Large intestine (tissue), 3 donors: ENCODE results near the gene FGFR3. TPM values are rescaled to one million over a fixed set of nuclear protein-coding genes. Genes with fewer than 3 reads are reported as not detected.
A peak's percentile ranks its signal among the peaks of the same experiment; 100 is the strongest.
"Not testable (repeated sequence)": the region's sequence is repeated elsewhere in the genome, so short reads cannot be mapped to it uniquely, and the experiment has no call there.

ENCODE experiments used
- DNase-seq, 2 donors: peaks; one replicate each; pipeline versions ENCODE4 v3.0.0 to v3.0.0-alpha.2; 2013
- H3K27ac ChIP-seq: one replicate; pipeline ENCODE4 v1.5.1; 2013; ENCODE audit warnings: low read length
- H3K27me3 ChIP-seq: 2 replicates; pipeline ENCODE4 v1.6.1; 2013; ENCODE audit warnings: low read length; ENCODE audit not compliant: control insufficient read depth, insufficient read depth
- H3K36me3 ChIP-seq: 2 replicates; pipeline ENCODE4 v1.6.1; 2013; ENCODE audit warnings: low read length; ENCODE audit not compliant: control insufficient read depth, insufficient read depth
- H3K4me1 ChIP-seq: one replicate; pipeline ENCODE4 v1.6.1; 2013; ENCODE audit warnings: low read length; ENCODE audit not compliant: control insufficient read depth, insufficient read depth
- H3K4me3 ChIP-seq: one replicate; pipeline ENCODE4 v1.5.1; 2013; ENCODE audit warnings: low read length
- H3K9me3 ChIP-seq: one replicate; pipeline ENCODE4 v1.6.1; 2013; ENCODE audit warnings: mild to moderate bottlenecking, low read depth, low read length, moderate library complexity; ENCODE audit not compliant: control insufficient read depth
- WGBS: methylation state at CpG from one replicate; pipeline ENCODE4 v1.1.5; 2013; ENCODE audit warnings: low lambda C conversion rate; ENCODE audit not compliant: insufficient coverage; 5-methylcytosine and 5-hydroxymethylcytosine counted together
- polyA plus RNA-seq: library from polyadenylated mRNA; unstranded; fragments of 120-200 nt; gene quantifications from one replicate; pipeline ENCODE4 v1.2.1, GENCODE V29; 2013

The FGFR3 gene
- polyA plus RNA-seq, 1 donor = 228 TPM

DNA sequence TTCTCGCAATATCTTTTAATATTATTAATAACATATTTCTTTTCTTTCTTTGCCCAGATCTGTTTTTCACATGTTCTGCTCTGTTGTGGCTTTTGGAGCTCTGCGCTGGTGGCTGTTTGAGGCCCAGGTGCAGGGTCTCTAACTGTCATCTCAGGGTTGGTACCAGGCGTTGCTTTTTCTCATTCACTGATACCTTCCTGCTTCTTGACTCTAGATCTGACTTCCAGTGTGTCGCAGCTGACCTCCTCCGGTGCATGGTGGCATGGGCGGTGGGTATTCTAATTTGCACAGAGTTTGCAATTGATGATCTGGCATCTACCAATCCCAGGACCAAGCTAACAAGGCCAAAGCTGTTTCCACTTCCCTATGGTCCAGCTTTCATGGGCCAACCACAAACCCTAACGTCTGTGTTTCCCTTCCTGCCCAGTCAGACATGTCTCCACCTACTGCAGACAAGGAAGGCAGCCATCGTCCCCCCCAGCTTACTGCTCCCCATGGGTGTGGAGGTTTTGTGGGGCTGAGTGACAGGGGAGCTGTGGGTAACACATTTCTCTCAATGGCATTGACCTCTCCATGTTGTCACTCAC, 37.6 kb downstream of the FGFR3 start:
- no CpG with 5 or more reads among the region's 8 CpGs for WGBS
- Histone ChIP-seq H3K9me3 (no peaks in the 10 kb centered on the region), H3K27ac (no peak overlapping the region), H3K36me3 (peaks cover 65% of the 10 kb centered on the region), H3K4me1 (no peaks in the 10 kb centered on the region), H3K27me3 (no peaks in the 10 kb centered on the region), H3K4me3 (no peak overlapping the region)
- no peak for DNase-seq

DNA sequence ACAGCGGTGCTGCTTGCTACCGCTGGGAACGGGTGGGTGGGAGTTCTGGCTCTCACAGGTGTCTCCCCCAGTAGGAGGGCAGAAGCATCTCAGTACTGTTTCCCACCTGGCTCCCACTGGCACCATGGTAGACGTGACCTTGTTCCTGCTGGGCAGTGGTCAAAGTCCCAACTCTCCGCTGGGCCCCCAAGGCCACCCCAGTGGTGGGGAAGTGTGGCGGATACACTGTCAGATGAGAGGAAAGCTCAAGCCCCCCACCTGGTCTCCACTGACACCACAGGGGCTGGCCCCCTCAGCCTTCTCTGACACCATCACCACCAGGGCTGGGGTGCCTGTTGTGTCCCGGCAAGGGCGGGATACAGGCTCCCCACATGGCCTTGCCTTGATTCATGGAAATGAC, 38.2 kb downstream of the FGFR3 start:
- H3K36me3 ChIP-seq = peaks cover 63% of the 10 kb centered on the region
- H3K9me3 ChIP-seq = no peaks in the 10 kb centered on the region
- WGBS = no CpG with 5 or more reads among the region's 8 CpGs
- H3K27ac ChIP-seq = no peak overlapping the region
- no peaks in the 10 kb centered on the region for H3K27me3 ChIP-seq
- DNase-seq = no peak
- no peak overlapping the region for H3K4me3 ChIP-seq
- H3K4me1 ChIP-seq = no peaks in the 10 kb centered on the region

DNA sequence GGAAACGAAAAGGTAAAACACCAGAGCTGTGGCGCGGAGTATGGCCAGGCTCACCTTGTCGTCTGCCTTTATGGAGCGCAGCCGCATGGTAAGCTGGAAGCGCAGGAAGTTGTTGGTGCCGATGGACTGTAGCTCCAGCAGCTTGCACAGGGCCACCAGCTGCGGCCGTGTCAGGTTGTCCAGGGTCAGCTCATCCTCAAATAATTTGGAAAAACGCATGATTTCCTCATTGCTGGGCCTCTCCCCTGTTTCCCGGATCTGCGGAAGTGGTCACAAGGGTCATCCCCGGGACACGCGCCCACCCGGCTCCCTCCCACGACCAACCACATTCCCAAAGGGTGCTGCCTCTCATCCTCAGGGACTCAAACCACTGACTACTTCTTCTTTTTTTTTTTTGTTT, 39.6 kb downstream of the FGFR3 start:
- no CpG with 5 or more reads among the region's 18 CpGs for WGBS
- peaks cover 72% of the 10 kb centered on the region for H3K36me3 ChIP-seq
- no peaks in the 10 kb centered on the region for H3K4me1 ChIP-seq
- no peak overlapping the region for H3K27ac ChIP-seq
- no peaks in the 10 kb centered on the region for H3K27me3 ChIP-seq
- H3K9me3 ChIP-seq = no peaks in the 10 kb centered on the region
- H3K4me3 ChIP-seq = no peak overlapping the region
- DNase-seq = no peak

DNA sequence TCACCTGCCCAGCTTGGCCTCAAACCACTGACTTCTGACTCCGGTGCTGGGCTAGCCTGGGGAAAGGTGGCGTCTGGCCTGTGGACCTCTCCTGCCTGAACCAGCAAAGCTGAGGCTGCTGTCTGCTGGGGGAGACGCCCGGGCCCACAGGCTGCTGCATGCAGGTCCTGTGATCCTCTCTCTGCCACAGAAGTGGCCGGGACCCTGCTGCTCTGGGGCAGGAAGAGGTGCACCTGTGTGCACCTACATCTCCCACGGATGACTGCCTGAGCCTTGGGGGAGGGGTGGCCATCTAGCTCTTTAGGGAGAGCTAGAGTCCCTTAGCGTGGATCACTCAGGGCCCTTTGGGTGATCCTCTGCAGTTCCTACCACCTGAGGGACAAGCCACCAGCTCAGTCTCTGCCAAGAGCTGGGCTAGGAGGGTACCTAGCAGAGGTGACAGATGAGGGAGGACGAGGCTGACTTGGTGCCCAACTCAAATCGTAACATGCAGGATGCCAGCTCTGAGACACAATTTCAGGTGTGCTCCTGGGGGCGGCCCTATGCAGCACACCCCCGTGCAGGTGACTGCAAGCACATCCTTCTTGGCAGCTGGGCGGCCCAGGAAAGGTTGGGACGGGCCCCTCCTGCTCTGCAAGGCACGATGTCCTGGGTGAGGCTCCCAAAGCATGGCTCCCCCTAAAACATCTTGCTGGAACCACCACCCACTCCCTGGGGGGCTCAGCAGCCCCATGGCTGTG, 40.4 kb downstream of the FGFR3 start:
- H3K36me3 ChIP-seq = peaks cover 78% of the 10 kb centered on the region

DNA sequence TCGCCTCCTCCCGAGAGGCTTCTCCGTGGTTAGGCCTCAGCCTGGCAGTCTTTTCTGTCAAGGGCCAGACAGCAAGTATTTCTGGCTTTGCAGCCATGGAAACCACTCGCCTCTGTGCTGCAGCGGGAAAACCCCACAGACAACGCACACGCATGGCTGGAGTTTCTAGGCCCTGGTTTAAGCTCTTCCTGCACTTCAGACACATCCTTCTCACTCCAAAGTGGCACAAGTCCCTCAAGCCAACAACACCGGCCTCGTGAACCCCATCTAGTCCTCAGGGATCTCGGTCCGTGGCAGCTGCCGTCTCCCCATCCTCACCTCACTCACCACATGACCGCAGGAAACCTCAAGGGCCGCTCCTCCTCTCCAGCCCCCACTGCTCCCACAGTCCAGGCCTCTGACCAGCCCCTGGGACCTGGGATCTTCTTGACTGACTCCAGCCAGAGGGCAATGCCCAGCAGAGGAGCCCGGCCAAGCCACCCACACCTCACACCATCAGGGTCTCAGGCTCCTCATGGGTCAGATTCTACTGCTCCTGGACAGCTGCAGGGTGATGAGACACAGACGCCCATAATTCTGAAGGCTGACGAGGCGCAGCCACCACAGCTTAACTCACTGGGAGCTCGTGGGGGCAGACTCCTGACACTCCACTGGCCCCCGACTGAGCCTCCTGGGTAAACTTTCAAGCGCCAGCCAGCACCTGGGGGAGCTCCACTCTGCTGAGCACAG, 41.1 kb downstream of the FGFR3 start:
- no CpG with 5 or more reads among the region's 21 CpGs for WGBS
- H3K36me3 ChIP-seq = peaks cover 82% of the 10 kb centered on the region
- DNase-seq = no peak
- no peaks in the 10 kb centered on the region for H3K27me3 ChIP-seq
- H3K9me3 ChIP-seq = no peaks in the 10 kb centered on the region
- H3K27ac ChIP-seq = no peak overlapping the region
- H3K4me1 ChIP-seq = no peaks in the 10 kb centered on the region
- H3K4me3 ChIP-seq = no peak overlapping the region

More for the DNA sequence above, 40.4 kb downstream of the FGFR3 start:
- DNase-seq = no peak
- no CpG with 5 or more reads among the region's 14 CpGs for WGBS
- H3K4me1 ChIP-seq = no peaks in the 10 kb centered on the region
- H3K4me3 ChIP-seq = no peak overlapping the region
- no peaks in the 10 kb centered on the region for H3K27me3 ChIP-seq
- H3K9me3 ChIP-seq = no peaks in the 10 kb centered on the region
- no peak overlapping the region for H3K27ac ChIP-seq

DNA sequence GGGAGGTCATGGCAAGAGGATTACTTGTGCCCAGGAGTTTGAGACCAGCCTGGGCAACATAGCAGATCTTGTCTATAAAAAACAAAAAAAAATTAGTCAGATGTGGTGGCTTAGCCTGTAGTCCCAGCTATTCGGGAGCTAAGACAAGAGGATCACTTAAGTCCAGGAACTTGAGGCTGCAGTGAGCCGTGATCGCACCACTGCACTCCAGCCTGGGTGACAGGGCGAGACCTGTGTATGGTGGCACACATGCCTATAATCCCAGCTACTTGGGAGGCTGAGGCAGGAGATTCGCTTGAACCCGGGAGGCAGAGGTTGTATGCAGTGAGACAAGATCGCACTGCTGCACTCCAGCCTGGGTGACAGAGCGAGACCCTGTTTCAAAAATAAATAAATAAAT, 42.7 kb downstream of the FGFR3 start:
- H3K4me1 ChIP-seq, H3K4me3 ChIP-seq, H3K9me3 ChIP-seq, H3K27me3 ChIP-seq, DNase-seq, H3K27ac ChIP-seq: not testable (repeated sequence)
- peaks cover 82% of the 10 kb centered on the region for H3K36me3 ChIP-seq
- 100% methylated on average over 1 of the region's 8 CpGs for WGBS

DNA sequence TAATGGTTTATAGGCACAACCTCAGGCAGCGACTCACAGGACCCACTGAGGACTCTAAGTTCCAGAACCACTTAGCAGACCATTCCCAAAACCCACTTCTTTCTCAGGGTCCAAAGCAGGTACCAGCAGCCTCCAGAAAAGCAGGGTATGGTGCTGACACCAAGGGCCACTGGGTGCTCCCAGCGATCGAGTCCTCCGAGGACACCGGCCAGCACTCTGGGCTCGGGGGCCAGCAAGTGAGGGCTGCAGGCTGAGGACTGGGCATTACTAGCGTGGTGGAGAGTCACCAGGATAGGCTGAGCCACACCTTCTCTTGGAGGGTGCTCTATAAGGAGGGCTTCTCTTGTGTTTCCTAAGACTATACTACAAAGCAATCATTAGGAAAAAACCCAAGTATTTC, 43.6 kb downstream of the FGFR3 start:
- peaks cover 82% of the 10 kb centered on the region for H3K36me3 ChIP-seq
- no peak for DNase-seq

DNA sequence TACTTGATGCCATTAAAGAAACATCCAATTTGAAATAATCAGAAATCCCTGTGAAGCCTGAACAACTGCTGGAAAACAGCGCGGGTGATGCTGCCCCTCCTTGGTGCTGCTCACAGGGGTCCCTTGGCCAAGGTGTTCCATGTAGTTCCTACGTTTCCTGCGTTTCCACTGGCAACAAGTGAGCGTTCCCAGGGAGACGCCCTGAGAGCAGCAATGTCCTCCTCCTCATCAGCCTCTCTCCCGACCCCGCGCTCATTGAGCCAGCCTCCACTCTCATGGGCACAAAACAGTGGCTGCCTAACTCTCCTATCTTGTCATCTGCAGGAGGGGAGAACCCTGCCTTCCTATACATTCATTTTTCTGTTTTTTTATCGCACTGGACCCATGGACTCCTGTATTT, 44.0 kb downstream of the FGFR3 start:
- no peaks in the 10 kb centered on the region for H3K27me3 ChIP-seq
- DNase-seq = no peak
- no peaks in the 10 kb centered on the region for H3K4me1 ChIP-seq
- 100% methylated on average over 1 of the region's 10 CpGs for WGBS
- H3K27ac ChIP-seq = no peak overlapping the region
- H3K4me3 ChIP-seq = no peak overlapping the region
- peaks cover 82% of the 10 kb centered on the region for H3K36me3 ChIP-seq
- no peaks in the 10 kb centered on the region for H3K9me3 ChIP-seq

More for the DNA sequence above, 43.6 kb downstream of the FGFR3 start:
- H3K27me3 ChIP-seq = no peaks in the 10 kb centered on the region
- no peaks in the 10 kb centered on the region for H3K4me1 ChIP-seq
- H3K9me3 ChIP-seq = no peaks in the 10 kb centered on the region
- WGBS = no CpG with 5 or more reads among the region's 7 CpGs
- H3K4me3 ChIP-seq = no peak overlapping the region
- no peak overlapping the region for H3K27ac ChIP-seq

DNA sequence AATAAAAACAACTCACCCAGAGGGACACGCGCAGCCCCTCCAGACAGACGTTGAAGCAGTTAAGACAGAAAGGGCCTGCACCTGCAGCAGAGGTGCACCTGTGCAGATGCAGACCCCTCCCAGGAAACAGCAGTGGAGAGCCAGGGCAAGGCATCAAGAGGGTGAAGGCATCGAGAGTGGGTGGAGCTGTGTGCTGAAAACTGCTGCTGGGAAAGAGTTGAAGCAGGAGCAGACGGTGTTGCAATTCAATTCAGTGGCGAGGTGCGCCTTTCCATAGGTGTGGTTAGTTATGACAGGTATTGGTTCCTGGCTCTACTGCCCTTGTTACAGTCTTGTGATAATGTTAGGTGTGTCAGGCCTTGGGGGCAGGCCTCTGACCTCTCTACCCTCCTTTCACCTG, 46.2 kb downstream of the FGFR3 start:
- WGBS = no CpG with 5 or more reads among the region's 7 CpGs
- no peak overlapping the region for H3K4me3 ChIP-seq
- no peaks in the 10 kb centered on the region for H3K4me1 ChIP-seq
- no peak overlapping the region for H3K27ac ChIP-seq
- no peaks in the 10 kb centered on the region for H3K27me3 ChIP-seq
- H3K36me3 ChIP-seq = peaks cover 79% of the 10 kb centered on the region
- no peaks in the 10 kb centered on the region for H3K9me3 ChIP-seq
- peak; percentile 39 to 48 for DNase-seq

DNA sequence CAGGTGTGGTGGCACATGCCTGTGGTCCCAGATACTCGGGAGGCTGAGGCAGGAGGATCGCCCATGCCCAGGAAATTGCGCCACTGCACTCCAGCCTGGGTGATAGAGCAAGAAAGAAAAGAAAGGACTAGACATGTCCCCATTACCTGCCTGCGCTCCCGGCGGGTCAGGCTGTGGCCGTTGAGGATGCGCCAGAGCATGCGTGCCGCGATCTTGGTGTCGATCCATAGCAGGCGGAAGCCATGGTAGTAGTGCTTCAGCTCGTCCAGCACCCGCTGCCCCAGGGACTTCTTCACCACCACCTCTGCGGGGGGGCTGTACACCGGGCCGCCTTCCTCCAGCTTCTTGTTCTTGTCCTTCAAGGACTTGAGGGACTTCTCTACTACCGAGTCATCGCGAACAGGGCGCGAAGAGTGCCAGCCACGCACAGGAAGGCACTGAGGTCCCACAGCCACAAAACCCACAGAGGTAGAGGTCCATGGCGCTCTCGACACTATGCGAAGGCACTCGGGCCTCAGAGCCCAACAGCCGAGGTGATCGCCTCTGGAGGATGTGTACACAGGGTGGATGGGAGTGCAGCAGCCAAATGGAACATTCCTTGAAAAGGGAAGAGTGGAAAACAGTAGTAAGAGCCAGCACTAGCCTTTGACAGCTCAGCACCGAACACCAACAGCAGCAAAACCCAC, 48.3 kb downstream of the FGFR3 start:
- Histone ChIP-seq H3K4me1 (no peaks in the 10 kb centered on the region), H3K27me3 (no peaks in the 10 kb centered on the region), H3K27ac (no peak overlapping the region), H3K36me3 (peaks cover 69% of the 10 kb centered on the region), H3K9me3 (no peaks in the 10 kb centered on the region), H3K4me3 (no peak overlapping the region)
- WGBS = no CpG with 5 or more reads among the region's 31 CpGs
- no peak for DNase-seq
